Stimulated activated CD4-positive, alpha-beta T cell treated with anti-CD3 and anti-CD28 coated beads, Interleukin-2, amount 100 ng/mL, for 4 hours (primary cell): ENCODE data around the gene NUP35.

ENCODE experiments used
- DNase-seq: peaks from one replicate; pipeline ENCODE4 v3.0.0-alpha.2; 2020; ENCODE audit warnings: low read depth

NUP35 gene

DNA sequence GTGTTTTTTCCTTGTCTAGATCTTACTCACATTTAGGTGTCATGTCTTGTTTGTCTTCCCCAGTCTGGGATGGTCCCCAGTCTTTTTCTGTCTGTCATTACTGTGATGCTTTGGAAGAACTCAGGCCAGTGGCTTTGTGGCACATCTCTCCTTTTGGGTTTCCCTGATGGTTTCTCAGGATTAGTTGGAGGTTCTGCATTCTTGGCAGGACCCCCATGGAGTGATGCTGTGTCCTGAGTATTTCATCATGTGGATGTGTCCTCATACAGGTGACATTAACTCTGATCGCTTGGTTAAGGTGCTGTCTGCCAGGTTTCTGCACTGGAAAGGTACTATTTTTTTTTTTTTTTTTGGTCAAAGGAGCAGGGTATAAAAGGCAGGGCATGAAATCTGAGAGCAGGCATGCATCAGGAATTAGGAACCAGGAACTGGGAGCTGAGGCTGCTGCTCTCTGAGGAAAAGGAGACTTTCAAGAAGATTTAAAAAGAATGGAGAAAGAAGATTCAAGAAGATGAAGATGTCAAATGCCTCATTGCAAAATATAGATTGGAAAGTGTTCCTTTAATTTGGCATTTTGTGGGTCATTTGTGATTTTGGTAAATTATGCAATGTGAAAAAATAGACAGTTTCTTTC is 85.3 kb downstream of the NUP35 start:
- DNase-seq = no peak
